Omental fat pad (tissue), 4 donors: ENCODE data around the gene PTEN. TPM values are rescaled to one million over a fixed set of nuclear protein-coding genes. Genes with fewer than 3 reads are reported as not detected.
"Not testable (repeated sequence)": the region's sequence is repeated elsewhere in the genome, so short reads cannot be mapped to it uniquely, and the experiment has no call there.

Source experiments
- ATAC-seq: fragments of 150-250 bp; one replicate; pipeline ENCODE4 v1.9.1; 2016; ENCODE audit warnings: mild to moderate bottlenecking, moderate library complexity; ENCODE audit not compliant: low FRiP score
- DNase-seq: peaks from one replicate; pipeline ENCODE4 v3.0.0-alpha.2; 2019; ENCODE audit warnings: low spot score
- CTCF ChIP-seq, 3 donors: fragments of 450-650 bp; IDR thresholded peaks; one replicate each; pipeline ENCODE4 v1.5.1; 2016 to 2017; ENCODE audit warnings: antibody characterized with exemption in 3 of 3, mild to moderate bottlenecking in 3 of 3, moderate library complexity in 2 of 3
- total RNA-seq, 4 donors: library from RNA; depleted of rRNA; stranded (reverse); fragments of >200 nt; gene quantifications; one replicate each; pipeline ENCODE4 v1.1.0, GENCODE V29; 2016

The PTEN gene
- total RNA-seq, 4 donors from 2014 or later, result 167 to 352 (median 285) TPM

GRCh38 chr10:87860816-87861403 lies 2.5 kb upstream of the PTEN start:
- TF ChIP-seq CTCF (IDR thresholded peaks at IDR 0.05), result no peak
- ATAC-seq (no peak), DNase-seq (no peak)

- ATAC-seq (peak; percentile 77), DNase-seq (peak; percentile 75)
- TF ChIP-seq CTCF (IDR thresholded peaks at IDR 0.05), result no peak
These were observed 1.9 kb upstream of the PTEN start for GRCh38 chr10:87861566-87861952.

- no peak for TF ChIP-seq CTCF (IDR thresholded peaks at IDR 0.05)
- peak; percentile 87 for ATAC-seq
- peak; percentile 73 for DNase-seq
These were observed 1.3 kb upstream of the PTEN start for GRCh38 chr10:87861953-87862678.

GRCh38 chr10:87862679-87863052 lies 759 bp upstream of the PTEN start:
- DNase-seq (no peak), ATAC-seq (peak; percentile 9)
- no peak for TF ChIP-seq CTCF (IDR thresholded peaks at IDR 0.05)

- DNase-seq, ATAC-seq: not testable (repeated sequence)
These were observed 598 bp downstream of the PTEN start for GRCh38 chr10:87863951-87864495.

- no peak for ATAC-seq
These were observed 1.2 kb downstream of the PTEN start for GRCh38 chr10:87864496-87865059.

More at GRCh38 chr10:87864496-87865059, 1.2 kb downstream of the PTEN start:
- TF ChIP-seq CTCF (IDR thresholded peaks at IDR 0.05), result no peak
- no peak for DNase-seq
